Measurements from ENCODE around the gene AKIRIN2. TPM values are rescaled to one million over a fixed set of nuclear protein-coding genes. Genes with fewer than 3 reads are reported as not detected.
"Not testable (repeated sequence)": the region's sequence is repeated elsewhere in the genome, so short reads cannot be mapped to it uniquely, and the experiment has no call there.

AKIRIN2 gene
- polyA plus RNA-seq, 12 donors, result 35.4 to 46.2 (median 41.0) TPM; not detected in 1

GRCh38 chr6:87697581-87698546, 4.2 kb downstream of the AKIRIN2 start:
- peak; percentile 57 for DNase-seq

GRCh38 chr6:87696817-87697216, 5.2 kb downstream of the AKIRIN2 start:
- not testable (repeated sequence) for DNase-seq

- no peak for DNase-seq
These were observed 9.9 kb downstream of the AKIRIN2 start for GRCh38 chr6:87692086-87692485.

- no peak for DNase-seq
These were observed 11.6 kb downstream of the AKIRIN2 start for GRCh38 chr6:87690441-87690840.

GRCh38 chr6:87687893-87688292, 14.1 kb downstream of the AKIRIN2 start:
- DNase-seq, result not testable (repeated sequence)

GRCh38 chr6:87687296-87687695, 14.7 kb downstream of the AKIRIN2 start:
- peak; percentile 61 for DNase-seq

- DNase-seq, result not testable (repeated sequence)
These were observed 15.3 kb downstream of the AKIRIN2 start for GRCh38 chr6:87686636-87687205.

- no peak for DNase-seq
These were observed 17.0 kb downstream of the AKIRIN2 start for GRCh38 chr6:87684895-87685654.

GRCh38 chr6:87683890-87684289, 18.1 kb downstream of the AKIRIN2 start:
- no peak for DNase-seq

GRCh38 chr6:87682310-87682709, 19.7 kb downstream of the AKIRIN2 start:
- DNase-seq, result no peak

GRCh38 chr6:87675004-87675681, 26.9 kb downstream of the AKIRIN2 start:
- DNase-seq, result no peak

GRCh38 chr6:87674290-87674689, 27.7 kb downstream of the AKIRIN2 start:
- DNase-seq, result no peak

- DNase-seq, result no peak
These were observed 28.8 kb downstream of the AKIRIN2 start for GRCh38 chr6:87673237-87673636.

GRCh38 chr6:87672641-87673040, 29.4 kb downstream of the AKIRIN2 start:
- DNase-seq, result no peak

- DNase-seq, result no peak
These were observed 30.4 kb downstream of the AKIRIN2 start for GRCh38 chr6:87671555-87672029.

- no peak for DNase-seq
These were observed 31.3 kb downstream of the AKIRIN2 start for GRCh38 chr6:87670707-87671106.

GRCh38 chr6:87669051-87669450, 33.0 kb downstream of the AKIRIN2 start:
- no peak for DNase-seq

- DNase-seq, result no peak
These were observed 34.0 kb downstream of the AKIRIN2 start for GRCh38 chr6:87668013-87668412.

- no peak for DNase-seq
These were observed 35.0 kb downstream of the AKIRIN2 start for GRCh38 chr6:87667032-87667431.

- no peak for DNase-seq
These were observed 37.0 kb downstream of the AKIRIN2 start for GRCh38 chr6:87664921-87665485.

GRCh38 chr6:87663434-87663833, 38.6 kb downstream of the AKIRIN2 start:
- no peak for DNase-seq
